Natural killer cell treated with Interleukin-12 subunit alpha and Interleukin-12 subunit beta and Interleukin-15 and Interleukin-18, amount 100 ng/mL, for 72 hours (primary cell): ENCODE data around the gene CNTNAP4. TPM values are rescaled to one million over a fixed set of nuclear protein-coding genes. Genes with fewer than 3 reads are reported as not detected.

Source experiments
- ATAC-seq, 2 donors: fragments of 150-1000 bp; cut with Tn5 transposase in 1 of 2; sonication (Bioruptor Pico), chemical (Tn5 transposase) in 1 of 2; 2 replicates each; pipeline ENCODE4 v1.10.0; 2021
- DNase-seq: peaks from one replicate; pipeline ENCODE4 v3.0.0; 2022; ENCODE audit warnings: low spot score
- H3K27ac Mint-ChIP-seq, 2 donors: 1 replicate in 1 of 2; 2 replicates in 1 of 2; pipeline ENCODE4 v1.8.0; 2022; ENCODE audit warnings: mixed read lengths in 2 of 2, mild to moderate bottlenecking in 1 of 2, moderate library complexity in 1 of 2
- H3K27me3 Mint-ChIP-seq, 2 donors: 1 replicate in 1 of 2; 2 replicates in 1 of 2; pipeline ENCODE4 v1.8.0; 2022; ENCODE audit warnings: mixed read lengths in 2 of 2
- H3K36me3 Mint-ChIP-seq: one replicate; pipeline ENCODE4 v1.8.0; 2022; ENCODE audit warnings: mixed read lengths
- H3K4me1 Mint-ChIP-seq, 2 donors: 1 replicate in 1 of 2; 2 replicates in 1 of 2; pipeline ENCODE4 v1.8.0; 2022; ENCODE audit warnings: low read depth in 2 of 2, mixed read lengths in 2 of 2, mild to moderate bottlenecking in 1 of 2
- H3K4me3 Mint-ChIP-seq: one replicate; pipeline ENCODE4 v1.8.0; 2022; ENCODE audit warnings: mixed read lengths
- H3K9me3 Mint-ChIP-seq: 2 replicates; pipeline ENCODE4 v1.8.0; 2022; ENCODE audit warnings: mixed read lengths
- total RNA-seq, 2 donors: library from RNA; stranded (reverse); gene quantifications; one replicate each; pipeline ENCODE4 v1.2.3, GENCODE V29; 2022

Gene CNTNAP4
- total RNA-seq, 2 donors from 2014 or later = not detected

DNA sequence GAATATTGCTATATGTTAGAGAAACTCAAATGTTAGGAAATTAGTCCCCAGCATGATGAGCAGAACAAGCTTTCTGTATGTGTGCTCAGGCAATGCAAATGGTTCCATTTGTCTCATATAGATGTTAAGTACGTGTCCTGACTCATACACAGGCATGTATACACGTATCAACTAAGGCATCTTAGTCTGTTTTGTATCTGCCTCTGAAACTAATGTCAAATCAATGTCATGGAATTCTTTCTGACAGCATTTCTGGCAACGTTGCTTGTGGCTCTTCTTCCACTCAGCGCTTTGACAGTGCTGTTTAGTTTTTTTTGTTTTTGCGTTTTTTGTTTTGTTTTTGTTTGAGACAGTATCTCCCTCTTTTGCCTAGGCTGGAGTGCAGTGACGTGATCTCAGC lies 111.9 kb downstream of the CNTNAP4 start:
- ATAC-seq = no peak
- no peak for DNase-seq
- Mint-ChIP-seq H3K36me3 (no peaks in the 10 kb centered on the region), H3K27ac (no peak overlapping the region), H3K4me1 (no peaks in the 10 kb centered on the region), H3K27me3 (no peaks in the 10 kb centered on the region), H3K4me3 (no peak overlapping the region), H3K9me3 (peaks cover 9% of the 10 kb centered on the region)

DNA sequence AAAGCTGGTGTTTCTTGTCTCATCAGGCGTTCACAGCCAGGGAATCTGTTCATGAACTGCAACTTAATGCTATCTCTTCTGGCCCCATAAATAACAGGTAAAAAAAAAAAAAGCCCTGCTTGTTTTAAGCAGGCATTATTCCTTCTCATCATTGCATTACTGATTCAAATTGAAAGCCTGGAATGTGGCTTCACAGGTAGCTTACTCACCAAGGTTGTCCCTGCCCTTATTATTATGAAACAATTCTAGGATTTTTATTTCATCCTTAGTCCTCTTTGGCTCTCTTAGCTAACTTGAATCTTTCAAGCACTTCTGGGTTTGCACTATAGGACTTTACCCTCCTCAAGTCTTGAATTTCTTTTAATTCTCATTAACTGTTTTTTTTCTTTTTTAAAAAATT lies 113.3 kb downstream of the CNTNAP4 start:
- H3K4me3 Mint-ChIP-seq = no peak overlapping the region
- ATAC-seq = no peak
- H3K27ac Mint-ChIP-seq = no peak overlapping the region
- H3K27me3 Mint-ChIP-seq = no peaks in the 10 kb centered on the region
- H3K9me3 Mint-ChIP-seq = peaks cover 9% of the 10 kb centered on the region
- no peak for DNase-seq
- no peaks in the 10 kb centered on the region for H3K4me1 Mint-ChIP-seq
- no peaks in the 10 kb centered on the region for H3K36me3 Mint-ChIP-seq

DNA sequence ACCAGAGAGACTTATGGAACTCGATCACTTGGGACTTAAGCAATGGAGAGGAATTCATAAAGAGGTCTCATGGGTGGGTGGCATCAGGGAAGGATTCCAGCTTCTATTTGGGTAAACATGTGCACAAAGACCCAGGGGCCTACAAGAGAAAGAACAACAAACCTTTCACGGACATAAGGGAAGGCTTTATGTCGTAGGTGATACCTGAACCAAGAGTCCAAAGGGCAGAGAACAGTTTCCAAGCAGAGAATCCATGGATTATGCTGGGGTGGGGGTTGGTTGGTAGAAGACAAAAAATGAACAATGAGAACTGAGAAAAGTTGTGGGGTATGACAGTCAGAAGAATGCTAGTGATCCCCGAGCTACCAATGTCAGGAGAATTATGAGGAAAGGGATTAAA lies 119.8 kb downstream of the CNTNAP4 start:
- H3K27ac Mint-ChIP-seq = no peak overlapping the region
- no peak for ATAC-seq
- no peaks in the 10 kb centered on the region for H3K4me1 Mint-ChIP-seq
- peaks cover 13% of the 10 kb centered on the region for H3K9me3 Mint-ChIP-seq
- H3K36me3 Mint-ChIP-seq = no peaks in the 10 kb centered on the region
- DNase-seq = no peak
- no peak overlapping the region for H3K4me3 Mint-ChIP-seq
- H3K27me3 Mint-ChIP-seq = no peaks in the 10 kb centered on the region

DNA sequence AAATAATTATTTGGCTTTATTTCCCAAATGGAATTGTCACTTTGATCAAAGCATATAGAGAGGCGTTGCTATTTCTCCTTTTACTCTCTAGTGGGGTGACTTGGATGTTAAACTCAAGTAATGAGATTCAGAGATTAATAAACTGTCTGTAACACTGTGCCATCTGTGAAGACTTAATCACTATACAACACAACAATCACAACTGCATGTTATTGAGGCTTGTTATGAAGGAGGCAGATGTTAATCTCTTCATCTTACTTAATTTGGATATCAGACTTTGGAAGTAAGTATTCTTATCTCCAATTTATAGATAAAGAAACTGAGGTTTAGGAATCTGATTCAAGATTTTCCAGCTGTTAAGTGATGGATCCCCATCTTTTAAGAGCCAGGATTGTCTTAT lies 132.5 kb downstream of the CNTNAP4 start:
- no peaks in the 10 kb centered on the region for H3K4me1 Mint-ChIP-seq

DNA sequence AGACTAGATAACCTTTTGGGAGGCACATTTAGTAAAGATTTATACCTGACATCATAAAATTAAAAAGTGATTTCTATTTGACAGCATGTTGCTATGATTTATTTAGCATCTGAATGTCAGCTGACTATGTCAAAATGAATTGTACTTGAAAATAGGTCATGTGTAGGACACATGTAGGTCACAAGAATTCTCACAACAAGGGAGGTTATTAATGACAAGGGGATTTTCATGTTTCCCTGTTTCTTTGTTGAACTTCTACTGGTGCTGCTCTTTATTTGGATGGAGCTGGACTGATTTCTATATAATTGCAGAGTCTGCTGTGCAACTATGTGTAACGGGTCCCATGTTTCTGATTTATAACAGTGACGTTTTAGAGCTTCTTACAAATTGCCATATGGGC lies 144.4 kb downstream of the CNTNAP4 start:
- H3K4me3 Mint-ChIP-seq = no peak overlapping the region
- H3K27ac Mint-ChIP-seq = no peak overlapping the region
- H3K9me3 Mint-ChIP-seq = peaks cover 12% of the 10 kb centered on the region
- no peaks in the 10 kb centered on the region for H3K36me3 Mint-ChIP-seq
- H3K27me3 Mint-ChIP-seq = no peaks in the 10 kb centered on the region
- no peak for ATAC-seq
- no peak for DNase-seq
- H3K4me1 Mint-ChIP-seq = no peaks in the 10 kb centered on the region

More for the DNA sequence above, 132.5 kb downstream of the CNTNAP4 start:
- Mint-ChIP-seq H3K27ac (no peak overlapping the region), H3K4me3 (no peak overlapping the region), H3K36me3 (no peaks in the 10 kb centered on the region), H3K9me3 (peaks cover 3% of the 10 kb centered on the region), H3K27me3 (no peaks in the 10 kb centered on the region)
- DNase-seq = no peak
- no peak for ATAC-seq

DNA sequence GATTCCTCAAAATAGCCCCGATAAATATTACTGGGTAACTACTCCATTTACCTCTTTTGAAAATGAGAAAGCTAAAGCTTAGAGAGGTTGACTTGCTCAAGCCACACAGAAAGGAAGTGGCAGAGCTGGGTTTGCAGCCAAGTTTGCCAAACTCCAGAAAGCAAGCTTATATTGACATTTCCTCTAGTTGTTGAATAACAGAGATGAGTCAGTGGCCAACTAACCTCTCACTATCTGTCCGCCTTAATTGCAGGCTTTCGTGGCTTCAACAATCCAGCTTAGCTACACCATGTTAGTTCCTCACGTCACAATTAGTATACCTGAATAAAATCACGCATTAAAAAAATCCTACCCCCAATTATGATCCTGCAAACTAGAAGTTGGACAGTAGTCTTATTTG lies 151.7 kb downstream of the CNTNAP4 start:
- Mint-ChIP-seq H3K9me3 (peaks cover 17% of the 10 kb centered on the region), H3K27ac (no peak overlapping the region), H3K4me1 (no peaks in the 10 kb centered on the region), H3K4me3 (no peak overlapping the region), H3K36me3 (no peaks in the 10 kb centered on the region), H3K27me3 (no peaks in the 10 kb centered on the region)
- no peak for DNase-seq
- no peak for ATAC-seq

DNA sequence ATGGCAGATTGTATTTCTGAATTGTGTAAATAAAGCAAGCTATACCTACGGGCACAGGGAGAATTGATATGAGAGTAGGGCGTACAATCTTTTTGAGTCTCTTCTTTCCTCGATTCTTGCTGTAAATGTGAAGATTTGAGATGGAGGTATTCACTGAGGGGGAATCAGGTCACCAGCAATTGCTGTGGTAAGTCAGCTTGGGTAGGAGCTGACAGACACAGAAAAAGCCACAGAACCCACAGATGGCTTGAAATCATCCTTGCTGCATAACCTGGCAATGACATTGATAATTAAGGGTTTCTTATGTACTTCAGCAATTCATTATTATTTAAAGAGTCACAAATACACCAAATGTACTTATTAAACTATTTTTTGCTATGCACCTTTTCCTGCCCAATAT lies 164.2 kb downstream of the CNTNAP4 start:
- ATAC-seq (no peak), DNase-seq (no peak)
- H3K27ac Mint-ChIP-seq = no peak overlapping the region
- H3K36me3 Mint-ChIP-seq = peaks cover 2% of the 10 kb centered on the region
- H3K27me3 Mint-ChIP-seq = no peaks in the 10 kb centered on the region
- no peak overlapping the region for H3K4me3 Mint-ChIP-seq
- H3K9me3 Mint-ChIP-seq = peaks cover 1% of the 10 kb centered on the region
- no peaks in the 10 kb centered on the region for H3K4me1 Mint-ChIP-seq

DNA sequence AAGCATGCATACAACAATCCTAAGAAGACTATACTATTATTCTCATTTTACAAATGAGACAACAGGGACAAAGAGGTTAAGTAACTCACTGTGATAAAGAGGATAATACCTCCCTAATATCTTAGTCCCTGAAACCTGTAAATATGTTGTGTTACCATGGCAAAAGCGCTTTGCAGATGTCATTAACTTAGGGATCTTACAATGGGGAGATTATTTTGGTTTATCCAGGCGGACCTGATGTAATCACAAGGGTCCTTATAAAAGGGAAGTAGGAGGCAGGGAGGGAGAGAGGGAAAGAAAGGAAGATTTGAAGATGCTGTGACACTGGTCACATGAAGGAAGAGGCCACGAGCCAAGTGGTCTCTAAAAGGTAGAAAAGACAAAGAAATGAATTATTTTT lies 164.7 kb downstream of the CNTNAP4 start:
- Mint-ChIP-seq H3K4me3 (no peak overlapping the region), H3K4me1 (no peaks in the 10 kb centered on the region), H3K9me3 (peaks cover 3% of the 10 kb centered on the region), H3K27ac (no peak overlapping the region), H3K27me3 (no peaks in the 10 kb centered on the region), H3K36me3 (peaks cover 5% of the 10 kb centered on the region)
- ATAC-seq (no peak), DNase-seq (no peak)

DNA sequence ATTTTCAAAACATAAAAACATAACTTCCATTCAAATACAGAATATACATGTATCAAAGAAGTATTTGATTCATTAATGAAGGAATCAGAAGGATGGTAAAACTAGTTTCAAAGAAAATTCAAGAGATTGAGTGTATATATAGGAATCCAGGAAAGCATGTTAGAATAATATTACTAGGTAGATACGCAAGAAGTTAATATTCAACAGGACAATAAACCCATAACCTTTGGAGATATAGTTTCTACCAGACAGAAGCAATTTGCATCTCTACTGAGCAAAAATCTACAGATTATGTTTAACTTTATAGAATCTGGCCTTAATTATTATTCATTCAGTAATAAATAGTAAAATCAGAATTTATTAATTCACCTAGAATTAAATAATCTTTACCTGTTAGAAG lies 166.8 kb downstream of the CNTNAP4 start:
- peaks cover 7% of the 10 kb centered on the region for H3K9me3 Mint-ChIP-seq
- H3K27me3 Mint-ChIP-seq = no peaks in the 10 kb centered on the region
- H3K36me3 Mint-ChIP-seq = peaks cover 5% of the 10 kb centered on the region
- no peak overlapping the region for H3K4me3 Mint-ChIP-seq
- no peaks in the 10 kb centered on the region for H3K4me1 Mint-ChIP-seq
- ATAC-seq = no peak
- DNase-seq = no peak
- H3K27ac Mint-ChIP-seq = no peak overlapping the region

DNA sequence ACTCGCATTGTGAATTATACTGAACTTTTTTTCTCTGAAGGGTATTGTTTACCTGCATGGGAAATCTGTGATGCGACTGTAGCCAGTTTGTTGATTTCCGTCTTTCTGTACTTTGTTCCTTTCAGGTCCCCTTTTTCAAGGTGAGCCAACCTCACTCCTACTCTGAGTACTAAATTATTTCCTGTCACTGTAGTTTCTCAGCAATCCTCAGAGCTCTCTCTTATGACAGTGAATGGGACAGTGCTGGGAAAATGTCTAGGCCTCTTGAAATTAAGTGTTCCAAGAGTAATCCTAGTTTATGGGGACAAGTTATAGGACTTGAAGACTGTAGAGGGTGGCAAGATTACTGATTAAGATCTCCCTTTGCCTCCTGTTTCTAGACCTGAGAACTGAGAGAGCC lies 167.6 kb downstream of the CNTNAP4 start:
- Mint-ChIP-seq H3K4me1 (no peaks in the 10 kb centered on the region), H3K4me3 (no peak overlapping the region), H3K27ac (no peak overlapping the region), H3K9me3 (peaks cover 7% of the 10 kb centered on the region), H3K36me3 (peaks cover 5% of the 10 kb centered on the region), H3K27me3 (no peaks in the 10 kb centered on the region)
- DNase-seq (no peak), ATAC-seq (no peak)

DNA sequence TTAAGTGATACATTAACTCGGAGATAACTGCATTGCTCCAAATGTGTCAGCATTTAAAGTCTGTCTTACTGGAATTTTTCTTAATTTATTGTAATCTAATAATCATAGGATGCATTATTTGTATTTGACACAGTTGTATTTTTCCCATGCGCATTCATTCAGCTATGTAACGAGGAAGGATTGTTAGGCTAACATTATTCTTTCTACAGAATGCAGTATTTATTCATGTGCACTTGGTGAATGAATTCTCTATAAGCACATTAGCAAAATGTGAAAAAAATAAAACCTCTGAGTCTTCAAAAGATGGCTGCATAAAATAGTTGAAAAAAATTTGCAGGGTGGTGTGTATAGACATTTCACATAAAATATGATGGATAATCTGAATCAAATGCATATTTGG lies 168.6 kb downstream of the CNTNAP4 start:
- no peak for DNase-seq
- no peak for ATAC-seq
- Mint-ChIP-seq H3K27me3 (no peaks in the 10 kb centered on the region), H3K4me3 (no peak overlapping the region), H3K27ac (no peak overlapping the region), H3K9me3 (peaks cover 12% of the 10 kb centered on the region), H3K4me1 (no peaks in the 10 kb centered on the region), H3K36me3 (peaks cover 5% of the 10 kb centered on the region)

DNA sequence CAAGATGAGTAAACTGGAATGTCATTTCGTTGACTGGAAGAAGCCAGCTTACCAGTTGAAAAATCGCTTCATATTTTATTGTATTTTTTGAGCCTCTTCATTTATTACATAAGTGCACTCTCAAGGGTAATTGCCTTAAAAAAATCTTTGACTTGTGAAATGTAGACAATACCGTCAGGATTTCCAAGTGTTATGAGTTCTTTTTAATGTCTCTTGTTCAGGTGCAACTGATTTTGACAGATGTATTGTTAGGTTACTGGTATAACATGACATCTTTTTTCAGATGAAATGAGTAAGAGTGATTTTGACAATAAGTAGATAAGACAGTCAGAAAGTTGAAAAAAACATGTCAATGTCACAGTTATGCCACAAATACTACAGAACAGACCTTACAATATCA lies 169.1 kb downstream of the CNTNAP4 start:
- no peaks in the 10 kb centered on the region for H3K27me3 Mint-ChIP-seq
- H3K4me3 Mint-ChIP-seq = no peak overlapping the region
- no peaks in the 10 kb centered on the region for H3K4me1 Mint-ChIP-seq
- H3K9me3 Mint-ChIP-seq = peaks cover 13% of the 10 kb centered on the region
- no peak overlapping the region for H3K27ac Mint-ChIP-seq
- peaks cover 5% of the 10 kb centered on the region for H3K36me3 Mint-ChIP-seq
- ATAC-seq = no peak
- no peak for DNase-seq

DNA sequence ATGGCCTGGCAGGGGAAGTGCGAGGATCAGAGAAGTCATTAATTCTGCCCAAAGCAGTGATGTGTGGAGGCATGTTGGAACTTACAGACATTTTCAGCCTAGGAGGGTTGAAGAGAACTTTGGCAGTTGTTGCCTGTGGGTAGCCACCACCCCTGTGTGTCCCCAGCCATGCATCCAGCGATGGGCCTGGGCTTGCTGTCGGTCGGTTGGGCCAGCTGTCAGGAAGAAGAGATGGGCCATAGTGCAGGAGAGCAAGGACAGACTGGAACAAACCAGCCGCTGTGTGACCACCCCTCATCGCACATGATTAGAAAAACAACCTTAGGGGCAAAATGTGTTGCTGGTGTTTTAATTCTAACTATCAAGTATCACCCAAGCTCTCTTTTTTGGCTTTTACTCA lies 173.7 kb downstream of the CNTNAP4 start:
- H3K36me3 Mint-ChIP-seq = peaks cover 5% of the 10 kb centered on the region
- no peak for DNase-seq
- no peak overlapping the region for H3K27ac Mint-ChIP-seq
- H3K4me3 Mint-ChIP-seq = no peak overlapping the region
- peaks cover 16% of the 10 kb centered on the region for H3K9me3 Mint-ChIP-seq
- no peak for ATAC-seq
- H3K27me3 Mint-ChIP-seq = no peaks in the 10 kb centered on the region
- no peaks in the 10 kb centered on the region for H3K4me1 Mint-ChIP-seq

DNA sequence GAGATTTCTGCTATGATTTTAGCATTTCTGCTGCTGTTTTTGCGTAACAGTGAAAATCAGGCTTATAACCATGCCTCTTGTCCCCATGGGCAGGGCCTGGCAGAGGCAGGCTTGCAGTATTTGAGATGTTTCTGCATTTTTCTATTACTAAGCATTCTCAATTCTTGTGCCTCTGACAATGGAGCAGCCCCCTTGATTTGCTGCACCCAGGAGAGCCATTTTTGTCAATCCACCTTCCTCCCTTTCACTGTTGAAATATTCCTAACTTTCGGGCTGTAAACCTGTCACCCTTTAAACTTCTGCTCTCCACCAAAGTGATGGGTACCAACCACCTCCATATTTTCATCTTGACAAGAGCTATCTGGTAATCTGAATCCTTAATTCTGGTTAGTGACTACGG lies 178.1 kb downstream of the CNTNAP4 start:
- H3K9me3 Mint-ChIP-seq = peaks cover 13% of the 10 kb centered on the region
- H3K27ac Mint-ChIP-seq = no peak overlapping the region
- DNase-seq (no peak), ATAC-seq (no peak)
- H3K27me3 Mint-ChIP-seq = no peaks in the 10 kb centered on the region
- H3K4me1 Mint-ChIP-seq = no peaks in the 10 kb centered on the region
- H3K36me3 Mint-ChIP-seq = no peaks in the 10 kb centered on the region
- H3K4me3 Mint-ChIP-seq = no peak overlapping the region

DNA sequence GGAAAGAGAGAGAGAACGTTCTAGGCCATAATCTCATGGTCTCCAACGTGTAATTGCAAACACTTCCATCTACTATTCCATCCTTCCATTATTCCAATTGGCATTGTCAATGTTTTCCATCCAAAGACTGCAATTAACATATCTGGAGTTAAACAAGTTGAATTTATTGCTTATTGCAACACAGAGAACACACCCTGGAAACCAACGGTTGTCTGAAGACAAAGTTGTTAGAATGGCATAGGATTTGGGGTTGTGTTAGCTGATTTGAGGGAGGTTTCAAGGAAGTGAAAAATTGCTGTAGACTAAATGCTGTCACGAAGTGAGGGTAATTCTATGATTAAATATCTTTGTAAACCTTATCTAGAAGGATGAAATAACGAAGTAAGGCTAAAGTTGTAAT lies 178.8 kb downstream of the CNTNAP4 start:
- ATAC-seq (no peak), DNase-seq (no peak)
- no peaks in the 10 kb centered on the region for H3K4me1 Mint-ChIP-seq
- no peak overlapping the region for H3K27ac Mint-ChIP-seq
- no peak overlapping the region for H3K4me3 Mint-ChIP-seq
- no peaks in the 10 kb centered on the region for H3K27me3 Mint-ChIP-seq
- H3K36me3 Mint-ChIP-seq = no peaks in the 10 kb centered on the region
- H3K9me3 Mint-ChIP-seq = peaks cover 6% of the 10 kb centered on the region
